Activated T-helper 17 cell treated with anti-CD3 and anti-CD28 coated beads, Interleukin-2, amount 50 U/mL, for 72 hours (primary cell): ENCODE results near the gene SETBP1. TPM values are rescaled to one million over a fixed set of nuclear protein-coding genes. Genes with fewer than 3 reads are reported as not detected.

Source experiments
- ATAC-seq: fragments of 150-1000 bp; cut with Tn5 transposase; replicated peaks from 2 replicates; pipeline ENCODE4 v1.10.0; 2021; ENCODE audit warnings: mild to moderate bottlenecking, moderate library complexity
- H3K27ac Mint-ChIP-seq: one replicate; pipeline ENCODE4 v1.8.0; 2022; ENCODE audit warnings: mixed read lengths
- H3K27me3 Mint-ChIP-seq: one replicate; pipeline ENCODE4 v1.8.0; 2022; ENCODE audit warnings: mixed read lengths
- H3K36me3 Mint-ChIP-seq: one replicate; pipeline ENCODE4 v1.8.0; 2022; ENCODE audit warnings: low read depth, mild to moderate bottlenecking, mixed read lengths
- H3K4me1 Mint-ChIP-seq: one replicate; pipeline ENCODE4 v1.8.0; 2022; ENCODE audit warnings: mixed read lengths
- H3K4me3 Mint-ChIP-seq: one replicate; pipeline ENCODE4 v1.8.0; 2022; ENCODE audit warnings: mild to moderate bottlenecking, mixed read lengths
- H3K9me3 Mint-ChIP-seq: one replicate; pipeline ENCODE4 v1.8.0; 2022; ENCODE audit warnings: mixed read lengths
- total RNA-seq, 2 donors: library from RNA; stranded (reverse); gene quantifications; one replicate each; pipeline ENCODE4 v1.2.3, GENCODE V29; 2022

The SETBP1 gene
- total RNA-seq, 2 donors from 2014 or later = 2.2 to 7.6 TPM

GRCh38 chr18:44818668-44819403 is 138.1 kb downstream of the SETBP1 start:
- Mint-ChIP-seq H3K27me3 (peaks cover 16% of the 10 kb centered on the region), H3K9me3 (no peaks in the 10 kb centered on the region), H3K4me3 (peak overlapping the region; percentile 1), H3K27ac (peak overlapping the region; percentile 17), H3K4me1 (peaks cover 11% of the 10 kb centered on the region), H3K36me3 (no peaks in the 10 kb centered on the region)
- ATAC-seq = peak; percentile 86

- peaks cover 19% of the 10 kb centered on the region for H3K27me3 Mint-ChIP-seq
- peaks cover 11% of the 10 kb centered on the region for H3K4me1 Mint-ChIP-seq
- H3K4me3 Mint-ChIP-seq = no peak overlapping the region
- H3K9me3 Mint-ChIP-seq = no peaks in the 10 kb centered on the region
- no peak for ATAC-seq
- H3K27ac Mint-ChIP-seq = no peak overlapping the region
- no peaks in the 10 kb centered on the region for H3K36me3 Mint-ChIP-seq
Measured at GRCh38 chr18:44819944-44820510, 139.3 kb downstream of the SETBP1 start.

GRCh38 chr18:44821924-44822323 is 141.2 kb downstream of the SETBP1 start:
- H3K36me3 Mint-ChIP-seq = no peaks in the 10 kb centered on the region
- no peak overlapping the region for H3K4me3 Mint-ChIP-seq
- H3K4me1 Mint-ChIP-seq = peaks cover 11% of the 10 kb centered on the region
- H3K27ac Mint-ChIP-seq = no peak overlapping the region
- no peak for ATAC-seq
- peaks cover 21% of the 10 kb centered on the region for H3K27me3 Mint-ChIP-seq
- no peaks in the 10 kb centered on the region for H3K9me3 Mint-ChIP-seq

GRCh38 chr18:44823286-44823685 is 142.6 kb downstream of the SETBP1 start:
- no peak overlapping the region for H3K4me3 Mint-ChIP-seq
- H3K27ac Mint-ChIP-seq = no peak overlapping the region
- H3K4me1 Mint-ChIP-seq = peaks cover 11% of the 10 kb centered on the region
- H3K9me3 Mint-ChIP-seq = no peaks in the 10 kb centered on the region
- no peak for ATAC-seq
- peaks cover 21% of the 10 kb centered on the region for H3K27me3 Mint-ChIP-seq
- no peaks in the 10 kb centered on the region for H3K36me3 Mint-ChIP-seq

- Mint-ChIP-seq H3K27me3 (peaks cover 21% of the 10 kb centered on the region), H3K4me3 (no peak overlapping the region), H3K27ac (no peak overlapping the region), H3K4me1 (peaks cover 7% of the 10 kb centered on the region), H3K9me3 (no peaks in the 10 kb centered on the region), H3K36me3 (no peaks in the 10 kb centered on the region)
- ATAC-seq = peak; percentile 60
Measured at GRCh38 chr18:44823782-44824181, 143.1 kb downstream of the SETBP1 start.

- Mint-ChIP-seq H3K36me3 (no peaks in the 10 kb centered on the region), H3K4me3 (no peak overlapping the region), H3K27me3 (peaks cover 21% of the 10 kb centered on the region), H3K27ac (no peak overlapping the region), H3K4me1 (peaks cover under 1% of the 10 kb centered on the region), H3K9me3 (no peaks in the 10 kb centered on the region)
- ATAC-seq = no peak
Measured at GRCh38 chr18:44824884-44825283, 144.2 kb downstream of the SETBP1 start.

GRCh38 chr18:44826418-44827259 is 146.0 kb downstream of the SETBP1 start:
- Mint-ChIP-seq H3K27ac (no peak overlapping the region), H3K27me3 (peaks cover 11% of the 10 kb centered on the region), H3K4me3 (no peak overlapping the region), H3K36me3 (no peaks in the 10 kb centered on the region), H3K9me3 (no peaks in the 10 kb centered on the region), H3K4me1 (no peaks in the 10 kb centered on the region)
- ATAC-seq = no peak

- Mint-ChIP-seq H3K27me3 (peaks cover 8% of the 10 kb centered on the region), H3K36me3 (no peaks in the 10 kb centered on the region), H3K27ac (no peak overlapping the region), H3K4me3 (no peak overlapping the region), H3K4me1 (no peaks in the 10 kb centered on the region), H3K9me3 (no peaks in the 10 kb centered on the region)
- no peak for ATAC-seq
Measured at GRCh38 chr18:44828080-44828479, 147.4 kb downstream of the SETBP1 start.

- Mint-ChIP-seq H3K36me3 (no peaks in the 10 kb centered on the region), H3K27ac (no peak overlapping the region), H3K4me3 (no peak overlapping the region), H3K9me3 (no peaks in the 10 kb centered on the region), H3K27me3 (peaks cover 2% of the 10 kb centered on the region), H3K4me1 (no peaks in the 10 kb centered on the region)
- ATAC-seq = no peak
Measured at GRCh38 chr18:44830581-44830980, 149.9 kb downstream of the SETBP1 start.

GRCh38 chr18:44833786-44834185 is 153.1 kb downstream of the SETBP1 start:
- Mint-ChIP-seq H3K27me3 (no peaks in the 10 kb centered on the region), H3K27ac (no peak overlapping the region), H3K36me3 (no peaks in the 10 kb centered on the region), H3K9me3 (no peaks in the 10 kb centered on the region), H3K4me1 (no peaks in the 10 kb centered on the region), H3K4me3 (no peak overlapping the region)
- no peak for ATAC-seq

GRCh38 chr18:44834867-44835469 is 154.3 kb downstream of the SETBP1 start:
- Mint-ChIP-seq H3K4me3 (no peak overlapping the region), H3K9me3 (no peaks in the 10 kb centered on the region), H3K27ac (peak overlapping the region; percentile 7), H3K4me1 (peaks cover 9% of the 10 kb centered on the region), H3K27me3 (no peaks in the 10 kb centered on the region), H3K36me3 (no peaks in the 10 kb centered on the region)
- no peak for ATAC-seq

- Mint-ChIP-seq H3K27ac (no peak overlapping the region), H3K36me3 (no peaks in the 10 kb centered on the region), H3K27me3 (no peaks in the 10 kb centered on the region), H3K9me3 (no peaks in the 10 kb centered on the region), H3K4me3 (no peak overlapping the region), H3K4me1 (peaks cover 9% of the 10 kb centered on the region)
- ATAC-seq = no peak
Measured at GRCh38 chr18:44835703-44836102, 155.0 kb downstream of the SETBP1 start.

- ATAC-seq = no peak
- no peak overlapping the region for H3K27ac Mint-ChIP-seq
- H3K9me3 Mint-ChIP-seq = no peaks in the 10 kb centered on the region
- peaks cover 9% of the 10 kb centered on the region for H3K4me1 Mint-ChIP-seq
- H3K27me3 Mint-ChIP-seq = no peaks in the 10 kb centered on the region
- H3K4me3 Mint-ChIP-seq = no peak overlapping the region
- no peaks in the 10 kb centered on the region for H3K36me3 Mint-ChIP-seq
Measured at GRCh38 chr18:44836263-44836662, 155.6 kb downstream of the SETBP1 start.

- Mint-ChIP-seq H3K9me3 (no peaks in the 10 kb centered on the region), H3K36me3 (no peaks in the 10 kb centered on the region), H3K27ac (no peak overlapping the region), H3K4me3 (no peak overlapping the region), H3K27me3 (no peaks in the 10 kb centered on the region), H3K4me1 (peaks cover 9% of the 10 kb centered on the region)
- ATAC-seq = no peak
Measured at GRCh38 chr18:44837482-44838180, 156.9 kb downstream of the SETBP1 start.
